ENCODE measurements around the gene RIN1. TPM values are rescaled to one million over a fixed set of nuclear protein-coding genes. Genes with fewer than 3 reads are reported as not detected.
"Not testable (repeated sequence)": the region's sequence is repeated elsewhere in the genome, so short reads cannot be mapped to it uniquely, and the experiment has no call there.

RIN1 gene
- polyA plus RNA-seq, 3 donors, result 6.1 to 15.4 (median 7.6) TPM

DNA sequence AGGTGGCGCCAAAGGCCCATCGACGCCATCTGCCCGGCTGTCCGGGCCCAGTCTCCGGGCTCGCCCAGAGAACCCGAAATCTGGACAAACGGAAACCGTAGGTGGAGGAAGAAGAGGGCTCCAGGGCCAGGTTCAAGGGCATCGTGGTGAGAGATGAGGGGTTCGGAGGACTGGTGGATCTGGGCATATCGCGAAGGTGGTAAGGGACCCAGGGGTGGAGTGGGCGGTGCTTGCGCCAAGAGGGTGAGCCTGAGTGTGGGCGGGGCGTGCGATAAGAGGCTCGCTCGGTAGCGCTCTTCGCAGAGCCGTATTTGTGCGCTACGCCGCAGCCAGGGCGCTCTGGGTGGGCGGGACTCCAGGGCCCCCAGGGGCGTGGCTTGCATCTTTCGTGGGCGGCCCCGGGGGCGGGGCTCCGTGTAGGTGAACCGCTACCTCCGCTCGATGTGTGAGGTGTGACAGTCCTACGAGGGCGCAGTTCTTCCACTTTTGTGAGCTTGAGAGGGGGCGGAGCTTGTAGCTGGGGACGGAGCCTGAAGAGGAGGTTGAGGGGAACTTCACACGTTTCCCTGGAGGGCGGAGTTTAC is 24.2 kb downstream of the RIN1 start:
- Histone ChIP-seq H3K27me3 (ENCODE audit: control insufficient read depth in 2 of 2, insufficient read depth in 2 of 2, low read length in 2 of 2) (no peaks in the 10 kb centered on the region), H3K9me3 (replicated peaks in 1 of 2; ENCODE audit: control insufficient read depth in 1 of 2, insufficient read depth in 1 of 2, low read length in 2 of 2) (no peaks in the 10 kb centered on the region), H2AFZ (ENCODE audit: insufficient read depth, low read depth, low read length, poor library complexity, severe bottlenecking) (peak overlapping the region; percentile 85), H3K4me3 (replicated peaks in 1 of 3; ENCODE audit: low read depth in 2 of 3, low read length in 3 of 3) (peak overlapping the region; percentile 40 to 90 (median 69)), H3K4me2 (replicated peaks; ENCODE audit: extremely low read depth, low read length, poor library complexity, severe bottlenecking) (peak overlapping the region; percentile 90), H3K79me2 (ENCODE audit: insufficient read depth, low read length) (no peaks in the 10 kb centered on the region), H3K27ac (ENCODE audit: low read depth in 1 of 2, low read length in 2 of 2) (peak overlapping the region; percentile 85 to 90), H4K20me1 (ENCODE audit: insufficient read depth, low read length) (no peaks in the 10 kb centered on the region), H3K36me3 (replicated peaks in 1 of 2; ENCODE audit: control insufficient read depth in 1 of 2, insufficient read depth in 2 of 2, low read length in 2 of 2) (no peaks in the 10 kb centered on the region), H3K9ac (ENCODE audit: insufficient read depth, low read length, poor library complexity, severe bottlenecking) (peak overlapping the region; percentile 69), H3K4me1 (ENCODE audit: control insufficient read depth in 1 of 2, insufficient read depth in 2 of 2, low read length in 2 of 2) (peaks cover 32 to 42% of the 10 kb centered on the region in 2 donors)
- peaks cover 0 to 2% of the 10 kb centered on the region in 2 donors for H3K36me3 Mint-ChIP-seq
- WGBS (ENCODE audit: insufficient coverage), result under 1% methylated on average over 44 of the region's 44 CpGs
- peaks cover 0 to 2% (median 0%) of the 10 kb centered on the region in 7 donors for H3K9me3 Mint-ChIP-seq
- intact Hi-C loops (cut with micrococcal nuclease), result loop anchor here (1.0 to 10.0 kb wide), 4 partner anchors 16 to 77 kb away; partner anchors contain the start of gene BRMS1 (in 1 of the 2)
- peaks cover 8 to 17% (median 13%) of the 10 kb centered on the region in 3 donors for H3K27me3 Mint-ChIP-seq (ENCODE audit: low read depth in 3 of 3)
- H3K4me1 Mint-ChIP-seq, result peaks cover 25% of the 10 kb centered on the region
- peak overlapping the region; percentile 96 to 99 (median 97) for H3K27ac Mint-ChIP-seq
- TF ChIP-seq, protein P1, sequence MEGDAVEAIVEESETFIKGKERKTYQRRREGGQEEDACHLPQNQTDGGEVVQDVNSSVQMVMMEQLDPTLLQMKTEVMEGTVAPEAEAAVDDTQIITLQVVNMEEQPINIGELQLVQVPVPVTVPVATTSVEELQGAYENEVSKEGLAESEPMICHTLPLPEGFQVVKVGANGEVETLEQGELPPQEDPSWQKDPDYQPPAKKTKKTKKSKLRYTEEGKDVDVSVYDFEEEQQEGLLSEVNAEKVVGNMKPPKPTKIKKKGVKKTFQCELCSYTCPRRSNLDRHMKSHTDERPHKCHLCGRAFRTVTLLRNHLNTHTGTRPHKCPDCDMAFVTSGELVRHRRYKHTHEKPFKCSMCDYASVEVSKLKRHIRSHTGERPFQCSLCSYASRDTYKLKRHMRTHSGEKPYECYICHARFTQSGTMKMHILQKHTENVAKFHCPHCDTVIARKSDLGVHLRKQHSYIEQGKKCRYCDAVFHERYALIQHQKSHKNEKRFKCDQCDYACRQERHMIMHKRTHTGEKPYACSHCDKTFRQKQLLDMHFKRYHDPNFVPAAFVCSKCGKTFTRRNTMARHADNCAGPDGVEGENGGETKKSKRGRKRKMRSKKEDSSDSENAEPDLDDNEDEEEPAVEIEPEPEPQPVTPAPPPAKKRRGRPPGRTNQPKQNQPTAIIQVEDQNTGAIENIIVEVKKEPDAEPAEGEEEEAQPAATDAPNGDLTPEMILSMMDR (IDR thresholded peaks at IDR 0.05), result peak; percentile 98
- H3K4me3 Mint-ChIP-seq, result peak overlapping the region; percentile 92 to 98
- DNase-seq, result peak; percentile 78 to 85 (median 83)

DNA sequence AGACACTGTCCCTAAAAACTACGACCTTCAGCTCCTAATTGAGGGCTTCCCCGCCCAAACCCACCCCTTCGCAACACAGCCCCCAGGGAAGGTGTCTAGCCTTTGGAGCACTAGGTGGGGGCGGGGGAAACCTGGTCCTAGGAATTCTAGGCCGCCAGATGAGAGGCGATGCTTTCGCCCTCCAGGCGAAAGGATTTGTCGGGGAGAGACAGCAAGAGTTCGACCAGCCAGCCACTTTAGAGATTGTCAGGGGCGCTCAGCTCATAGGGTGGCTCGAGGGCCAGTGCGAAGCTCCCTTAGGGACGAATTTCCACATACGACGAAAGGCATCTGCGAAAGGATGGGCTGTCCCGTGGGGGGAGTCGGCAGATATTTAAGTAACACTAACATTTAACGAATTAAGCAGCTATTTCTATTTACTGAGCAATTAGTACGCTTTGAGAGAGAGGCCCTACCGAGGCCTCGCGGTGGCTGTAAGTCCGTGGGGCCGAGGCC is 24.7 kb downstream of the RIN1 start:
- Histone ChIP-seq H3K27ac (ENCODE audit: low read depth in 1 of 2, low read length in 2 of 2) (peak overlapping the region; percentile 85 to 90), H4K20me1 (ENCODE audit: insufficient read depth, low read length) (no peaks in the 10 kb centered on the region), H3K9ac (ENCODE audit: insufficient read depth, low read length, poor library complexity, severe bottlenecking) (peak overlapping the region; percentile 69), H3K9me3 (replicated peaks in 1 of 2; ENCODE audit: control insufficient read depth in 1 of 2, insufficient read depth in 1 of 2, low read length in 2 of 2) (no peaks in the 10 kb centered on the region), H3K4me2 (replicated peaks; ENCODE audit: extremely low read depth, low read length, poor library complexity, severe bottlenecking) (peak overlapping the region; percentile 90), H3K36me3 (replicated peaks in 1 of 2; ENCODE audit: control insufficient read depth in 1 of 2, insufficient read depth in 2 of 2, low read length in 2 of 2) (no peaks in the 10 kb centered on the region), H3K79me2 (ENCODE audit: insufficient read depth, low read length) (no peaks in the 10 kb centered on the region), H3K4me3 (replicated peaks in 1 of 3; ENCODE audit: low read depth in 2 of 3, low read length in 3 of 3) (peak overlapping the region; percentile 40 to 90 (median 69)), H2AFZ (ENCODE audit: insufficient read depth, low read depth, low read length, poor library complexity, severe bottlenecking) (peak overlapping the region; percentile 85), H3K4me1 (ENCODE audit: control insufficient read depth in 1 of 2, insufficient read depth in 2 of 2, low read length in 2 of 2) (peaks cover 28 to 37% of the 10 kb centered on the region in 2 donors), H3K27me3 (ENCODE audit: control insufficient read depth in 2 of 2, insufficient read depth in 2 of 2, low read length in 2 of 2) (no peaks in the 10 kb centered on the region)
- DNase-seq, result no peak
- peaks cover 0 to 2% (median 0%) of the 10 kb centered on the region in 7 donors for H3K9me3 Mint-ChIP-seq
- 34% methylated on average over 16 of the region's 26 CpGs for WGBS (ENCODE audit: insufficient coverage)
- H3K4me1 Mint-ChIP-seq, result peaks cover 24% of the 10 kb centered on the region
- TF ChIP-seq, protein P1 (IDR thresholded peaks at IDR 0.05), result no peak
- peaks cover 8 to 18% (median 12%) of the 10 kb centered on the region in 3 donors for H3K27me3 Mint-ChIP-seq (ENCODE audit: low read depth in 3 of 3)
- peak overlapping the region; percentile 92 to 98 for H3K4me3 Mint-ChIP-seq
- peak overlapping the region; percentile 96 to 99 (median 97) for H3K27ac Mint-ChIP-seq
- intact Hi-C loops (cut with micrococcal nuclease), result loop anchor here (1.0 to 10.0 kb wide), 2 partner anchors 73 to 78 kb away; no protein-coding TSS in a partner anchor
- peaks cover 0 to 2% of the 10 kb centered on the region in 2 donors for H3K36me3 Mint-ChIP-seq

DNA sequence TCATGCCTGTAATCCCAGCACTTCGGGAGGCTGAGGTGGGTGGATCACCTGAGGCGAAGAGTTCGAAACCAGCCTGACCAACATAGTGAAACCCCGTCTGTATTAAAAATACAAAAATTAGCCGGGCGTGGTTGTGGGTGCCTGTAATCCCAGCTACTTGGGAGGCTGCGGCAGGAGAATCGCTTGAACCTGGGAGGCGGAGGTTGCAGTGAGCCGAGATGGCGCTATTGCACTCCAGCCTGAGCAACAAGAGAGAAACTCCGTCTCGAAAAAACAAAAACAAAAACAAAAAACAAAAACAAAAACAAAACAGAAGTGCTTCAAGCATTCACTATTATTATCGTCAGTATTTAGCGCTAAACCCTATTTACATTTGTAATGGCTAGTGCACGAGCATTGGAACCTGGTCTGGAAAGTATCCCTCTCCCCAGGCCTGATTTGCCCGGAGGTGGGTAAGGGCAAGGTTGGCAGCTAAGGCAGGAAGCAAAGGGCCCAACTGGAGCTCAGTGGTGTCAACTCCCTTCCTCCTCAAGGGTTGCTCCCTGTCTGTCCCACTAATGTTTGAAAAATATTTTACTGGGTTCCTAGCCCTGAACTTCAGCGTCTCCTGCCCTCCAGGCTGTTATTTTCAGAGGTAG is 25.3 kb downstream of the RIN1 start:
- not testable (repeated sequence) for H3K9me3 Mint-ChIP-seq; H3K36me3 Mint-ChIP-seq; H3K79me2 ChIP-seq (ENCODE audit: insufficient read depth, low read length); DNase-seq; H3K27me3 ChIP-seq (ENCODE audit: control insufficient read depth in 2 of 2, insufficient read depth in 2 of 2, low read length in 2 of 2); H3K4me2 ChIP-seq (replicated peaks; ENCODE audit: extremely low read depth, low read length, poor library complexity, severe bottlenecking); H4K20me1 ChIP-seq (ENCODE audit: insufficient read depth, low read length); H2AFZ ChIP-seq (ENCODE audit: insufficient read depth, low read depth, low read length, poor library complexity, severe bottlenecking); H3K9me3 ChIP-seq (replicated peaks in 1 of 2; ENCODE audit: control insufficient read depth in 1 of 2, insufficient read depth in 1 of 2, low read length in 2 of 2); H3K4me3 ChIP-seq (replicated peaks in 1 of 3; ENCODE audit: low read depth in 2 of 3, low read length in 3 of 3); H3K36me3 ChIP-seq (replicated peaks in 1 of 2; ENCODE audit: control insufficient read depth in 1 of 2, insufficient read depth in 2 of 2, low read length in 2 of 2); H3K27ac Mint-ChIP-seq; H3K9ac ChIP-seq (ENCODE audit: insufficient read depth, low read length, poor library complexity, severe bottlenecking); H3K27ac ChIP-seq (ENCODE audit: low read depth in 1 of 2, low read length in 2 of 2); H3K4me3 Mint-ChIP-seq
- peaks cover 25 to 33% of the 10 kb centered on the region in 2 donors for H3K4me1 ChIP-seq (ENCODE audit: control insufficient read depth in 1 of 2, insufficient read depth in 2 of 2, low read length in 2 of 2)
- peaks cover 9 to 17% (median 12%) of the 10 kb centered on the region in 3 donors for H3K27me3 Mint-ChIP-seq (ENCODE audit: low read depth in 3 of 3)
- peaks cover 24% of the 10 kb centered on the region for H3K4me1 Mint-ChIP-seq
- intact Hi-C loops (cut with micrococcal nuclease), result loop anchor here (1.0 to 10.0 kb wide), 2 partner anchors 74 to 78 kb away; no protein-coding TSS in a partner anchor
- 91% methylated on average over 9 of the region's 18 CpGs for WGBS (ENCODE audit: insufficient coverage)

Data from CD14-positive monocyte (primary cell).